Lower lobe of right lung (tissue), 2 donors: ENCODE measurements around the gene CNTN1. TPM values are rescaled to one million over a fixed set of nuclear protein-coding genes. Genes with fewer than 3 reads are reported as not detected.

ENCODE experiments used
- ATAC-seq, 2 donors: fragments of 200-7000 bp; cut with Tn5 transposase; one replicate each; pipeline ENCODE4 v1.9.1; 2020 to 2022; ENCODE audit warnings: mild to moderate bottlenecking in 2 of 2, moderate library complexity in 2 of 2
- DNase-seq: peaks from one replicate; pipeline ENCODE4 v3.0.0-alpha.2; 2020
- H3K27ac ChIP-seq: fragments of 200-600 bp; one replicate; pipeline ENCODE4 v1.8.0; 2022
- H3K27me3 ChIP-seq: fragments of 200-600 bp; one replicate; pipeline ENCODE4 v1.8.0; 2022; ENCODE audit warnings: low read depth
- H3K36me3 ChIP-seq: fragments of 200-600 bp; one replicate; pipeline ENCODE4 v1.8.0; 2022; ENCODE audit warnings: mild to moderate bottlenecking
- H3K4me1 ChIP-seq: fragments of 200-600 bp; one replicate; pipeline ENCODE4 v1.8.0; 2022
- H3K4me3 ChIP-seq: fragments of 200-600 bp; one replicate; pipeline ENCODE4 v1.8.0; 2022; ENCODE audit warnings: mild to moderate bottlenecking
- H3K9me3 ChIP-seq: fragments of 200-600 bp; one replicate; pipeline ENCODE4 v1.8.0; 2022
- intact Hi-C: fragments of 100-400 bp; cut with DNase I; formaldehyde crosslinking; loops from one replicate; pipeline ENCODE4 v1.11.0; 2022
- total RNA-seq: library from RNA; stranded (reverse); fragmentation: NEBNext Ultra II Directional; extraction: Animal tissue kit (Norgen Biotek cat#: 25700); gene quantifications from one replicate; pipeline ENCODE4 v1.2.1, GENCODE V29; 2021
- TF ChIP-seq, protein P1 (sequence below): fragments of 200-600 bp; IDR thresholded peaks from one replicate; pipeline ENCODE4 v1.8.0; 2022; ENCODE audit warnings: antibody characterized with exemption, mild to moderate bottlenecking
- donor health status: DM: no; HTN: yes; CAD: no; lungs with severe emphysema.

CNTN1 gene
- total RNA-seq, 1 donor from 2014 or later = 12.3 TPM

DNA sequence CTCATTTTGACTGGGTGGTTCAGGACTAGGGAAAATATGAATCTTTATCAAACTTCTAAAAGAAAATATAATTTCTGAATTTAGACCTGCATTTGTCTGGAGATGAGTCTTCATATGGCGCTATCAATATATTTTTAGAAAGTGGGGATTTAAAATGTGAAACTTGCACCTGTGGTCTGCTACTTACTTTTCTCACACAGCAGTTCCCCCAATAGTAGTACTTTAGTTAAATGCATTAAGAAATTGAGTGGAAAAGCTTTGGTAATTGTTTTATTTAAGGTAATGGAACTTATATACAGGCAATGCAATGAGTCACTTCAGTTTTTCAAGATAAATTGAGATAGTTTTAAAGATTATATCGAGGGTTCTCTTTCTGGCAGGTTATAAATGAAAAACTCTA lies 91.9 kb downstream of the CNTN1 start:
- Histone ChIP-seq H3K4me3 (no peak overlapping the region), H3K27ac (no peak overlapping the region), H3K4me1 (no peaks in the 10 kb centered on the region), H3K27me3 (no peaks in the 10 kb centered on the region), H3K36me3 (no peaks in the 10 kb centered on the region), H3K9me3 (no peaks in the 10 kb centered on the region)
- ATAC-seq = no peak
- DNase-seq = no peak
- TF ChIP-seq, protein P1, sequence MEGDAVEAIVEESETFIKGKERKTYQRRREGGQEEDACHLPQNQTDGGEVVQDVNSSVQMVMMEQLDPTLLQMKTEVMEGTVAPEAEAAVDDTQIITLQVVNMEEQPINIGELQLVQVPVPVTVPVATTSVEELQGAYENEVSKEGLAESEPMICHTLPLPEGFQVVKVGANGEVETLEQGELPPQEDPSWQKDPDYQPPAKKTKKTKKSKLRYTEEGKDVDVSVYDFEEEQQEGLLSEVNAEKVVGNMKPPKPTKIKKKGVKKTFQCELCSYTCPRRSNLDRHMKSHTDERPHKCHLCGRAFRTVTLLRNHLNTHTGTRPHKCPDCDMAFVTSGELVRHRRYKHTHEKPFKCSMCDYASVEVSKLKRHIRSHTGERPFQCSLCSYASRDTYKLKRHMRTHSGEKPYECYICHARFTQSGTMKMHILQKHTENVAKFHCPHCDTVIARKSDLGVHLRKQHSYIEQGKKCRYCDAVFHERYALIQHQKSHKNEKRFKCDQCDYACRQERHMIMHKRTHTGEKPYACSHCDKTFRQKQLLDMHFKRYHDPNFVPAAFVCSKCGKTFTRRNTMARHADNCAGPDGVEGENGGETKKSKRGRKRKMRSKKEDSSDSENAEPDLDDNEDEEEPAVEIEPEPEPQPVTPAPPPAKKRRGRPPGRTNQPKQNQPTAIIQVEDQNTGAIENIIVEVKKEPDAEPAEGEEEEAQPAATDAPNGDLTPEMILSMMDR = no peak
- intact Hi-C loops = no loop called here

DNA sequence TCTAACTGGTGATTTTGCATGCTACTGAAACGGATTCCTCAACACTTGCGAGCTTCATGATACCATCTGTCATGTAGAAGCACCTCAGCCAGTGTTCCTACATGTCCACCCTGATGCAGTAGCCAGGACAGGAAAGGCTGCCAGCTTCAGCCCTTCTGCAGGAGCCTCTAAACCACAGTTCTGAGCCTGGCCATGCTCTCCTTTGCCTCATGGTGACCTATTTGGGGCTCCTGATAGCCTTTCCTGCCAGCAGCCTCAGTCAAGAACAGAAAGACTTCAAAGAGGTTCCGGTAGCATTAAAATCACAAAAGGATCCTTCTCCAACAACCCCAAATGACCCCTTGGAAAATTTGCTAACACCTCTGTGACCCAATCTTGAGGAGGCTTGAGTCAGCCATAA lies 96.0 kb downstream of the CNTN1 start:
- Histone ChIP-seq H3K27ac (no peak overlapping the region), H3K4me3 (no peak overlapping the region), H3K4me1 (no peaks in the 10 kb centered on the region), H3K27me3 (no peaks in the 10 kb centered on the region), H3K36me3 (no peaks in the 10 kb centered on the region), H3K9me3 (no peaks in the 10 kb centered on the region)
- no peak for DNase-seq
- TF ChIP-seq, protein P1 = no peak
- ATAC-seq = no peak
- intact Hi-C loops = no loop called here

DNA sequence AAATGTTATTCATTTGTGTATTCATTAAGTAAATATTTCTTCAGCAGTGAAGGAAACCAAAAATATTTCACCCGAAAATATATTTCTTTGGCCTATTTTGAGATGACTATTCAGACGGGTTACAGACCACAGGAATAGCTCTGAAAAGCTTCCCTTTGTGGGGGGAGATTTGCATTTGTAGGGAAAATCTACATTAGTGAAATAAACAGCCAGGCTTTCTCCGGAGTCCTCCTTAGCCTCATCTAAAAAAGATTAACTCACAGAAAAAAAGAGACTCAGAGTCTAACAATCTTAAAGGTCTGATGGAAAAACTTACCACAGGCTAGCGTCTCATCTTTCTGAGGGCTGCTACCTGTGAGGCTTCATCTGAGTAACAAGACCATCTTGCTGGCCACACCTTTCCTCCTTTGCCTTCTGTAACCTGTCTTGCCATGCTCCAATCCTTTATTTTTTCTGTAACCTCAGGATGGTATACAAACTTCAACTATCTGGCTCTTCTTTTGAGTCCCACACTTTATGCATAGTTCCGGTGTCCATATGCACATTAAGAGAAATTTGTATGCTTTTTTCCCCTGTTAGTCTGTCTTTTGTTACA lies 100.7 kb downstream of the CNTN1 start:
- no peak overlapping the region for H3K4me3 ChIP-seq
- DNase-seq = no peak
- H3K27ac ChIP-seq = no peak overlapping the region
- no peaks in the 10 kb centered on the region for H3K9me3 ChIP-seq
- TF ChIP-seq, protein P1 = no peak
- no peaks in the 10 kb centered on the region for H3K36me3 ChIP-seq
- no peaks in the 10 kb centered on the region for H3K27me3 ChIP-seq
- intact Hi-C loops = no loop called here
- H3K4me1 ChIP-seq = no peaks in the 10 kb centered on the region
- ATAC-seq = no peak

DNA sequence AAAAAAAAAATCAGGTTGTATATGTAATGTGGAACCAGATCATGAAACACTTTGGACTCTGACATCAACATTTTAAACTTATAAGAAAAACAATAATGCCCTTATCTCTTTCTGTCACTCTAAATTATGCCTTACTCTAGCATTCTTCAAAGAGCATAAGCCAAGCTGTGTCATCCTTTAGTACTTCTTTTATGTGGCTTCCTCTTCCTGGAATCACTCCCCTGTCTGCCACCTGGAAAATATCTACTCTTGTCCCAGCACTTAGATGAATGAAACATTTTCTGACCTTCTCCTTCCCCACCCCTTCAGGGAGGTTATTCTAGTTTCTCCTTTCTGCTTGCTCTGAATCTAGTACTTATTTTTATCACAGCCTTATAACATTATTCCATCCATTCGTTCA lies 101.2 kb downstream of the CNTN1 start:
- ATAC-seq = no peak
- H3K4me1 ChIP-seq = no peaks in the 10 kb centered on the region
- intact Hi-C loops = no loop called here

DNA sequence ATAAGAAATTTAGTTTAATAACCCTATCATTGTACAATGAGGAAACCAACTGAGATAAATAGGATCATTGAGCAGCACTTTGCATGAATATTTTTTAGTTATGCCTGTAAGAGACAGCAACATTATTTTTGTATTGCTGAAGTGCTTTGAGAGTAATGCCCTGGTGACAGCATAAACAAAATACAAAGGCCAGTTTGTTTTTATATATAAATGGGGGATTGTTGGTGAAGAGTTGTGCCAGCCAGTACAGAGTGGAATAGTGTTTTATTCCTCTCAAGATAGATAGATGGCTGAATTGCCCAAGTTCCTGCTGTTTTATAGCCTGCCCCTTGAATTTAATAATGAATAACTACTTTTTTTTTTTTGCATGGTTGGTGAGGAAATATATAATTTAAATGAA lies 101.8 kb downstream of the CNTN1 start:
- no peak overlapping the region for H3K27ac ChIP-seq
- DNase-seq (no peak), ATAC-seq (no peak)
- H3K36me3 ChIP-seq = no peaks in the 10 kb centered on the region
- intact Hi-C loops = no loop called here
- TF ChIP-seq, protein P1 = no peak
- H3K9me3 ChIP-seq = no peaks in the 10 kb centered on the region
- no peak overlapping the region for H3K4me3 ChIP-seq
- no peaks in the 10 kb centered on the region for H3K4me1 ChIP-seq
- no peaks in the 10 kb centered on the region for H3K27me3 ChIP-seq

More for the DNA sequence above, 101.2 kb downstream of the CNTN1 start:
- Histone ChIP-seq H3K36me3 (no peaks in the 10 kb centered on the region), H3K27ac (no peak overlapping the region), H3K4me3 (no peak overlapping the region), H3K9me3 (no peaks in the 10 kb centered on the region), H3K27me3 (no peaks in the 10 kb centered on the region)
- DNase-seq = no peak
- TF ChIP-seq, protein P1 = no peak

DNA sequence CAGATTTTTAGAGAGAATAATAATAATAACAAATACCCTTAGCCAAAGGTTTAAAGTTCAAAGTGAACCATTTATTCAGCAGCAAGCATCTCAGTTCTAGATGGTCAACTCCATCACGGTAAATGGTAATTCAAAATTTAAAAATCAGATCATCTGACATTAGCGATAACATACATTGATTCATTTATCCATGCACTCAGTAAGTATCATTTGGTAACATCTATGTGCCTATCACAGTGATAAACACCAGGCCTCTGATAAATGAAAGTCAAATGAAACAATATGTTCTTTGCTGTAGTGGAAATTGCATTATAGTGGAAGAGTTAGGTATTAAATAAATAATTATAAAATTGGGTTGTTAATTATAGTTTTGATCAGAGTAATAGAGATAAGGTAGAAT lies 108.8 kb downstream of the CNTN1 start:
- Histone ChIP-seq H3K27ac (no peak overlapping the region), H3K4me1 (no peaks in the 10 kb centered on the region), H3K27me3 (no peaks in the 10 kb centered on the region), H3K36me3 (no peaks in the 10 kb centered on the region), H3K9me3 (no peaks in the 10 kb centered on the region), H3K4me3 (no peak overlapping the region)
- DNase-seq (no peak), ATAC-seq (no peak)
- TF ChIP-seq, protein P1 = no peak
- intact Hi-C loops = no loop called here
